GM19395 (cell line): ENCODE data around the gene CD58.
A peak's percentile ranks its signal among the peaks of the same experiment; 100 is the strongest.

ENCODE experiments used
- ATAC-seq: cut with Tn5 transposase; IDR thresholded peaks from one replicate; pipeline ENCODE4 v1.9.1; 2021; ENCODE audit warnings: mild to moderate bottlenecking, moderate library complexity; ENCODE audit not compliant: unreplicated experiment

Gene CD58

DNA sequence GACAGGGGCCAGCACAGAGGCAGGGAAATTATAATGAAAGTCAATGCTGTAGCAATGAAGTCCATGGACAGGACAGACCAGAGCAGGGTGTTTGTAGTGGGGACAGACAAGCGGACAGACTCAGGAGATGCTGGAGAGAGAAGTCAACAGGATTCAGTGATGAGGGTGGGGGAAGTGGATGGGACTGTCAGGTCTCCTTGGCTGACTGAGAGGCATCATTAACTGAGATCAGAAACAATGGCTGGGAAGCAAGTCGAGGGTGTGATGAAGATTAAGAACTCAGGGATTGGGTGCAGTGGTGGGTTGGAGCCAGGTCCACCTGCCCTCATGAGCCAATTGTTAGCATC lies 25.5 kb downstream of the CD58 start:
- ATAC-seq, result peak; percentile 10

GRCh38 chr1:116544588-116545358 lies 26.1 kb downstream of the CD58 start:
- peak; percentile 60 for ATAC-seq

- ATAC-seq, result peak; percentile 54
These were observed 30.7 kb downstream of the CD58 start for GRCh38 chr1:116540088-116540487.

GRCh38 chr1:116538544-116538943 lies 32.3 kb downstream of the CD58 start:
- ATAC-seq, result peak; percentile 85

DNA sequence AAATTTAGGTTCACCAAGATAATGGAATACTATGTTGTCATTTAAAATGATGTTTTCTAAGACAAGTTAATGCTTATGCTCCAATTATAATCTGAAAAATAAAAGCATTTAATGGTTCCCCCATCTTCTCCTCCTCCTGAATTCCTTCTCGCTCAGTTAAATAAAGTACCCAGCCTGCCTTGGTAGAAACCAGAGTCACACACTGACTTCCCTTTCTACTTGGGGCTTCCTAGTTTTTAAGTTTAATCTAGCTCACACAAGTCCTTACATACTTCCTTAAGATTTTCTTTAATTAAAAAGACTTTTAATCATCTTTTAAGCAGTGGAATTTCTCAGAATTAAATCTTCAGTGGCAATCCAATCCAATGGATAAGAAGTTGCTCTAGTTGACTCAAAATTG lies 32.9 kb downstream of the CD58 start:
- ATAC-seq, result no peak

- no peak for ATAC-seq
These were observed 33.6 kb downstream of the CD58 start for GRCh38 chr1:116537040-116537831.

DNA sequence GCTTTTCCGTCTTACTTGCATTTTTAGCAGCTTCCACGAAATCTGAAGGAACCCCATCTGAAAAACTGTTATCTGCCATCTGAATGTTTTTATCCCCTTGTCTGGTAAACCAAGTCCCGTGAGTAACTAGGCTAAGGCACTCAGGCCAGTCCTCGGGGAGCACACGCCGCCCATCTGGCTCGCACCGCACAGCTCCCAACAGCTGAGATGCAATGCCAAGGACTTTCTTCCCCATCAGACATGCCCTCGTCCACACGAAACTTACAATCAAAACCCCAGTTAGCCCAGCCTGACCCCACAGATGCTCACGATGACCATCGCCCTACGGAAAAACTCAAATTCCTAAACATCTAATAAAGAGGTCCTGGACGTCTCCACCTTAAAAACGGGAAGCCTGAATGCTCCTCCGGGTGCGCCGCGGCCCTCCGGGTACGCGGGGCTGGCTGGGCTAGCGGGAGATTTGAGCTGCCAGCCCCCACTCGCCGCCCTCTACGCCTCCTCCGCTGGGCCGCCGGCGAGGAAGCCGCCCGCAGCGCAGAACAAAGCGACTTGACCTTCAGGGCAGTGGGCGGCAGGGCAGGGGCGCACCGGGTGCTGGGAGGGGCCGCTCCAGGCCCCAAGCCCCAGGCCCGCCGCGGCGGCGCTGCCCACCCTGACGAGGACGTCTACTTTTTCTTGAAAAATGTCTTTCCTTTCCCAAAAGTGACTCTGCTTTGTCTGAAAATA lies 36.6 kb downstream of the CD58 start:
- no peak for ATAC-seq

DNA sequence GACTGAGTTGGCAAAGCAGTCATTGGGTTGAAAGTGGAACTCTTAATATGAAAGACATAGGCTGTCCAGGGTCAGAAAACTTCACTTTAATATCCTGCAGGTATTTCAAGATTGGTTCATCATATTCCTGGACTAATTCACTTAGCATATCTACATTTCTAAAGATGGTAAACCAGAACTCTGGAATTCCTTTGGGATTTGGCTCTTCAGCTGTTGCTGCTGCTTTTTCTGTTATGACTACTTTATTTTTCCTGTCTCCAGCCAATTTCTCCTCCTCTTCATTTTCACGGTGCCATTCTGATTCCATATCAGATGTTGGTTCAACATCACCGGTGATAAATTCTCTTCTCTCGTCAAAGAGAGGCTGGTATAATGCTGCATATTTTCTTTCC lies 37.4 kb downstream of the CD58 start:
- ATAC-seq, result no peak

GRCh38 chr1:116532671-116533428 lies 38.0 kb downstream of the CD58 start:
- ATAC-seq, result no peak

DNA sequence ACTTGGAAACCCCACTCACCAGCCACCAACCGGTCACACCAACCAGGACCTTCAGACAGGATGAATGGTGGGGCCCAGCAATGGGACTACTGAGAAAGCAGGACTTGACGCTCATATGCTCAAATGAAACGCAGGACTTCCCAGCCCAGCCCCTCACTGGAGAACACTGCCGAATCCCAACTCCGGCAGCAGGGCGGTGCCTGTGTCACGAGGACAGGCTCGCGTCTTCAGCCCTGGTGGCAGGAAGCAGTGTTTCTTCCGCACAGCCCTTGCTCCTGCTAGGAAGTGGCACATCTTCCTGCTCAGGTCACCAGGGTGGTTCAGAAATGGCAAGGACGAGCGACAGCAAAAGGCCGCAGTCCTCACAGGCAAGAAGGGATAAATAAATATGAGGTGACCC lies 38.9 kb downstream of the CD58 start:
- ATAC-seq, result no peak

GRCh38 chr1:116529681-116530080 lies 41.1 kb downstream of the CD58 start:
- ATAC-seq, result no peak

- no peak for ATAC-seq
These were observed 41.6 kb downstream of the CD58 start for GRCh38 chr1:116529199-116529631.

- ATAC-seq, result no peak
These were observed 42.3 kb downstream of the CD58 start for GRCh38 chr1:116528329-116529083.

GRCh38 chr1:116525440-116525839 lies 45.4 kb downstream of the CD58 start:
- no peak for ATAC-seq

GRCh38 chr1:116521186-116521585 lies 49.6 kb downstream of the CD58 start:
- ATAC-seq, result no peak

- no peak for ATAC-seq
These were observed 52.4 kb downstream of the CD58 start for GRCh38 chr1:116518400-116518799.

- ATAC-seq, result no peak
These were observed 54.2 kb downstream of the CD58 start for GRCh38 chr1:116516631-116517030.

GRCh38 chr1:116515702-116516101 lies 55.1 kb downstream of the CD58 start:
- no peak for ATAC-seq

- ATAC-seq, result peak; percentile 88
These were observed 55.9 kb downstream of the CD58 start for GRCh38 chr1:116514708-116515525.
